Neural cell (in vitro differentiated cells): ENCODE data around the gene SHISA2. TPM values are rescaled to one million over a fixed set of nuclear protein-coding genes. Genes with fewer than 3 reads are reported as not detected.

Experiments used
- H2AFZ ChIP-seq: fragments of 200-600, 300-800 bp; sonication (generic), shearing (Covaris generic); 2 replicates; pipeline ENCODE4 v1.6.0; 2014; ENCODE audit warnings: low read depth, mild to moderate bottlenecking, antibody characterized with exemption, low read length, moderate library complexity
- H3F3A ChIP-seq: fragments of 200-600 bp; shearing (Covaris generic); 2 replicates; pipeline ENCODE4 v1.6.1; 2016; ENCODE audit warnings: mild to moderate bottlenecking, moderate library complexity, mixed read lengths, antibody characterized with exemption, low read length; ENCODE audit not compliant: insufficient read depth, poor library complexity, severe bottlenecking
- H3K27ac ChIP-seq: fragments of 200-600, 300-800 bp; sonication (generic), shearing (Covaris generic); 2 replicates; pipeline ENCODE4 v1.5.1; 2014; ENCODE audit warnings: mild to moderate bottlenecking, low read length, moderate library complexity
- H3K27me3 ChIP-seq: fragments of 300-800, 200-600 bp; sonication (generic), shearing (Covaris generic); 2 replicates; pipeline ENCODE4 v1.6.0; 2014; ENCODE audit warnings: mild to moderate bottlenecking, low read depth, low read length, moderate library complexity; ENCODE audit not compliant: insufficient read depth
- H3K36me3 ChIP-seq: fragments of 300-800, 200-600 bp; sonication (generic), shearing (Covaris generic); 2 replicates; pipeline ENCODE4 v1.5.1; 2014; ENCODE audit warnings: mild to moderate bottlenecking, antibody characterized with exemption, low read length, moderate library complexity; ENCODE audit not compliant: insufficient read depth
- H3K4me2 ChIP-seq: fragments of 300-800, 200-600 bp; sonication (generic), shearing (Covaris generic); 2 replicates; pipeline ENCODE4 v1.6.0; 2014; ENCODE audit warnings: mild to moderate bottlenecking, low read length
- H3K4me3 ChIP-seq: fragments of 300-800, 200-600 bp; sonication (generic), shearing (Covaris generic); 2 replicates; pipeline ENCODE4 v1.5.1; 2014; ENCODE audit warnings: mild to moderate bottlenecking, low read length, moderate library complexity
- H3K79me2 ChIP-seq: fragments of 200-600 bp; shearing (Covaris generic); replicated peaks from 2 replicates; pipeline ENCODE4 v1.6.0; 2014; ENCODE audit warnings: mild to moderate bottlenecking, low read length, moderate library complexity; ENCODE audit not compliant: insufficient read depth
- H3K9ac ChIP-seq: fragments of 300-800, 200-600 bp; sonication (generic), shearing (Covaris generic); 2 replicates; pipeline ENCODE4 v1.6.1; 2016; ENCODE audit warnings: mild to moderate bottlenecking, low read length, mixed read lengths
- H3K9me2 ChIP-seq: fragments of 200-600 bp; shearing (Covaris generic); 2 replicates; pipeline ENCODE4 v1.6.1; 2016; ENCODE audit warnings: mild to moderate bottlenecking, low read length, mixed read lengths; ENCODE audit not compliant: insufficient read depth
- H3K9me3 ChIP-seq: fragments of 200-600, 300-800 bp; sonication (generic), shearing (Covaris generic); 2 replicates; pipeline ENCODE4 v1.6.1; 2016; ENCODE audit warnings: mild to moderate bottlenecking, mixed run types, low read length, moderate library complexity, mixed read lengths
- H4K20me1 ChIP-seq: fragments of 200-600 bp; shearing (Covaris generic); 2 replicates; pipeline ENCODE4 v1.6.1; 2016; ENCODE audit warnings: mild to moderate bottlenecking, mixed run types; ENCODE audit not compliant: insufficient read depth
- CTCF ChIP-seq: fragments of 450-650 bp; IDR thresholded peaks from 2 replicates; pipeline ENCODE4 v1.5.1; 2014; ENCODE audit warnings: antibody characterized with exemption, mild to moderate bottlenecking, moderate library complexity; ENCODE audit not compliant: poor library complexity, severe bottlenecking
- EP300 ChIP-seq: fragments of 450-650 bp; conservative IDR thresholded peaks from 2 replicates; pipeline ENCODE4 v1.6.1; 2014; ENCODE audit warnings: antibody characterized with exemption, mild to moderate bottlenecking, moderate library complexity; ENCODE audit not compliant: poor library complexity, severe bottlenecking
- EZH2 ChIP-seq: fragments of 200-600, 300-800 bp; shearing (Covaris generic), sonication (generic); IDR thresholded peaks from 2 replicates; pipeline ENCODE4 v1.6.1; 2014; ENCODE audit warnings: antibody characterized with exemption, low read length, borderline replicate concordance, mild to moderate bottlenecking; ENCODE audit not compliant: insufficient read depth, poor library complexity, severe bottlenecking
- MXI1 ChIP-seq: fragments of 450-650 bp; conservative IDR thresholded peaks from 2 replicates; pipeline ENCODE4 v1.6.1; 2014; ENCODE audit warnings: antibody characterized with exemption, mild to moderate bottlenecking; ENCODE audit not compliant: poor library complexity, severe bottlenecking
- POLR2AphosphoS5 ChIP-seq: IDR thresholded peaks from 2 replicates; pipeline ENCODE4 v1.6.1; 2012
- RAD21 ChIP-seq: fragments of 450-650 bp; conservative IDR thresholded peaks from 2 replicates; pipeline ENCODE4 v1.6.1; 2014; ENCODE audit warnings: antibody characterized with exemption, mild to moderate bottlenecking, moderate library complexity
- REST ChIP-seq: IDR thresholded peaks from 2 replicates; pipeline ENCODE4 v1.6.1; 2012; ENCODE audit warnings: borderline replicate concordance
- SMC3 ChIP-seq: fragments of 450-650 bp; conservative IDR thresholded peaks from 2 replicates; pipeline ENCODE4 v1.6.1; 2014; ENCODE audit warnings: antibody characterized with exemption, mild to moderate bottlenecking, moderate library complexity; ENCODE audit not compliant: poor library complexity
- TAF1 ChIP-seq: IDR thresholded peaks from 2 replicates; pipeline ENCODE4 v1.6.1; 2012; ENCODE audit warnings: low read depth
- polyA plus RNA-seq: library from polyadenylated mRNA; depleted of rRNA; stranded (reverse); fragments of >200 nt; gene quantifications from 2 replicates; pipeline ENCODE4 v1.2.3, GENCODE V29; 2014

The SHISA2 gene
- polyA plus RNA-seq, 1 donor from 2014 or later: 2.3 TPM

- Histone ChIP-seq H3K79me2 (no peaks in the 10 kb centered on the region), H3K36me3 (no peaks in the 10 kb centered on the region), H3K9ac (no peak overlapping the region), H3K4me2 (no peak overlapping the region), H3K9me2 (no peaks in the 10 kb centered on the region), H3F3A (no peaks in the 10 kb centered on the region), H4K20me1 (no peaks in the 10 kb centered on the region), H2AFZ (no peak overlapping the region), H3K9me3 (no peaks in the 10 kb centered on the region), H3K27me3 (no peaks in the 10 kb centered on the region), H3K4me3 (no peak overlapping the region), H3K27ac (no peak overlapping the region)
- no peak for TF ChIP-seq MXI1
- TF ChIP-seq EP300: no peak
- no peak for TF ChIP-seq TAF1
- no peak for TF ChIP-seq POLR2AphosphoS5
- TF ChIP-seq SMC3: no peak
- TF ChIP-seq EZH2: no peak
- no peak for TF ChIP-seq RAD21
- no peak for TF ChIP-seq CTCF
- no peak for TF ChIP-seq REST
These were observed 6.9 kb upstream of the SHISA2 start for GRCh38 chr13:26058704-26059103.

GRCh38 chr13:26054896-26055295, 3.1 kb upstream of the SHISA2 start:
- Histone ChIP-seq H3K27ac (no peak overlapping the region), H3K9me3 (no peaks in the 10 kb centered on the region), H2AFZ (no peak overlapping the region), H3F3A (no peaks in the 10 kb centered on the region), H3K79me2 (peaks cover 6% of the 10 kb centered on the region), H3K9ac (no peak overlapping the region), H3K9me2 (no peaks in the 10 kb centered on the region), H4K20me1 (no peaks in the 10 kb centered on the region), H3K27me3 (peaks cover 15% of the 10 kb centered on the region), H3K4me3 (no peak overlapping the region), H3K4me2 (no peak overlapping the region), H3K36me3 (no peaks in the 10 kb centered on the region)
- TF ChIP-seq POLR2AphosphoS5 (no peak), CTCF (no peak), EZH2 (no peak)
